ENCODE measurements around the gene TGM6. TPM values are rescaled to one million over a fixed set of nuclear protein-coding genes. Genes with fewer than 3 reads are reported as not detected.
A peak's percentile ranks its signal among the peaks of the same experiment; 100 is the strongest.

TGM6 gene
- total RNA-seq, 4 donors from 2014 or later = 0.65 TPM; not detected in 3

DNA sequence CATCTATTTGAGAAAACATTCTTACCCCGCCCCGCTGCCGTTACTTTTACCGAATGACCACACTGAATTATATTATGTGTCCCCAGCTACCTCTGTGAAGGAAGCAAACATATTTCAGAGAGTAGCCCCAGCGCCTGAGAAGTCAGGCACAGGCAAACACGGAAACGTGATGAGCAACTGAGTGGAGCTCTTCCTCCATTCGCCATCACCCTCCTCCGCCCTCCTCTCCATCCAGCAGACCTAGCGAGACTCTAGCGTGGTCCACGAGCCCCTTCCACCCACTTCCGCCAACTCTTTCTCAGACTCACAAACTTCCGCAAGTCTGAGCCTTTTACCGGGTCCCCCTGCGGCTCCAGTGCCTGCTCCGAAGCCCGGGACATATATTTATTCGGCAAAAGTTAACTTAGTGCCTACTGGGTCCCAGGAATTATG is 89.3 kb downstream of the TGM6 start:
- H3K4me3 ChIP-seq (ENCODE audit: low read depth, poor library complexity, severe bottlenecking) = peak overlapping the region; percentile 80
- TF ChIP-seq POLR2A (IDR thresholded peaks at IDR 0.05) = no peak
- TF ChIP-seq, protein P1, sequence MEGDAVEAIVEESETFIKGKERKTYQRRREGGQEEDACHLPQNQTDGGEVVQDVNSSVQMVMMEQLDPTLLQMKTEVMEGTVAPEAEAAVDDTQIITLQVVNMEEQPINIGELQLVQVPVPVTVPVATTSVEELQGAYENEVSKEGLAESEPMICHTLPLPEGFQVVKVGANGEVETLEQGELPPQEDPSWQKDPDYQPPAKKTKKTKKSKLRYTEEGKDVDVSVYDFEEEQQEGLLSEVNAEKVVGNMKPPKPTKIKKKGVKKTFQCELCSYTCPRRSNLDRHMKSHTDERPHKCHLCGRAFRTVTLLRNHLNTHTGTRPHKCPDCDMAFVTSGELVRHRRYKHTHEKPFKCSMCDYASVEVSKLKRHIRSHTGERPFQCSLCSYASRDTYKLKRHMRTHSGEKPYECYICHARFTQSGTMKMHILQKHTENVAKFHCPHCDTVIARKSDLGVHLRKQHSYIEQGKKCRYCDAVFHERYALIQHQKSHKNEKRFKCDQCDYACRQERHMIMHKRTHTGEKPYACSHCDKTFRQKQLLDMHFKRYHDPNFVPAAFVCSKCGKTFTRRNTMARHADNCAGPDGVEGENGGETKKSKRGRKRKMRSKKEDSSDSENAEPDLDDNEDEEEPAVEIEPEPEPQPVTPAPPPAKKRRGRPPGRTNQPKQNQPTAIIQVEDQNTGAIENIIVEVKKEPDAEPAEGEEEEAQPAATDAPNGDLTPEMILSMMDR (IDR thresholded peaks at IDR 0.05) = no peak
- peak; percentile 39 to 87 for DNase-seq (ENCODE audit: low spot score in 2 of 2)
- intact Hi-C loops (cut with DNase I; ENCODE audit: low total_unique reads) = no loop called here
- WGBS, 2 donors = 0 to 2% methylated on average over 19 of the region's 19 CpGs

DNA sequence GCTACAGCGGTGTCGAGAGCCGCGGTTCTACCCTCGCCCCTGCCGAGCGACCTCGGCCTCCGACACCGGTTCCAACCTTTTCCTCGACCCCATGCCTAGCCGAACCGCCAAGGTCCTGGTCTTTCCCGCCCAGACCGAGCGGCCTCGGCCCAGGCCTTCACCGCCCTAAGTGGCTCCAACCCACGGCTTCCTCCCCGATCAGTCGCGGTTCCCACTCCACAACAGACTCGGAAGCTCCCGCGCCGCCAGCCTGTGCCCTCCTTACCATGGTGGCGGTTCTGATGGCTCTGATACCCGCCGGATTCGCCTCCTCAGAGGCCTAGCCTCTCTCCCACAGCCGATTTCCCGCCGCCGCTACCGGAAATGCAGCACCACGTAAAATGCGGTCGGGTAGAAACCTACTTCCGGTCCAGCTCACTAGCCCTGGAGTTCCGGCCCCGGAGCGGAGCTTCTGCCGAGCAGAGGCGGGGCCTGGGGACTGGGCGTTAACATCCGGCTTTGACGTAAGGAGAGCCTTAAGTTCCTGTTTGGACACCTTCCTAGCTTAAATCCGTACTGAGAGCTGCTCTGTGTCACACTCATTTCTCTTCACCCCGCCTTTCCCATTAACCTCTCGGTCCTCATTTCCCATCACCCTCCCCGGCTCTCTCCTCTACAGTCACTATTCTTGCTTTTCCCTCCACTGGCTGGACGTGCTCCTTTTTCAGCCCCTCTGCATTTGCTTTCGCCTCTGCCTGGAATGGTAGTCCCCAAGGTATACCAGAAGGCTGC is 89.9 kb downstream of the TGM6 start, which contains the start of gene SNRPB:
Gene SNRPB, minus strand, starts transcription at position 367 of the 771 bp plus-strand sequence. Its CDS starts 99 bp downstream, at position 268.
- DNase-seq (ENCODE audit: low spot score in 2 of 2) = peak; percentile 97 to 99
- intact Hi-C loops (cut with DNase I; ENCODE audit: low total_unique reads) = no loop called here
- TF ChIP-seq, protein P1 (IDR thresholded peaks at IDR 0.05) = peak in 1 of 3 donors; percentile 5
- peak in 1 of 2 donors; percentile 42 for TF ChIP-seq POLR2A (IDR thresholded peaks at IDR 0.05)
- H3K4me3 ChIP-seq (ENCODE audit: low read depth, poor library complexity, severe bottlenecking) = peak within 1 kb of the TSS; percentile 80
- 1% methylated on average over 52 to 53 of the region's 53 CpGs for WGBS, 2 donors

DNA sequence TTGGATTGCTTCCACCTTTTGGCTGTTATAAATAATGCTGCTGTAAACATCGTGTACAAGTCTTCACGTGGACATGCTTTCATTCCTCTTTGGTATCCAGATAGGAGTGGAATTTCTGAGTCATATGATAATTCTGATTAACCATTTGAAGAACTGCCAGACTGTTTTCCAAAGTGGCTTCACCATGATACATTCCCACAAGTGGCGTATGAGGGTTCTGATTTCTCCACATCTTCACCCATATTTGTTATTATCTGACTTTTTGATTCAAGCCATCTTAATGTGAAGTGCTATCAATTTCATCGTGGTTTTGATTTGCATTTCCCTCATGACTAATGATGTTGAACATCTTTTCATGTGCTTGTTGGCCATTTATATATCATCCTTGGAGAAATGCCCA is 92.8 kb downstream of the TGM6 start:
- 30 to 38% methylated on average over 4 of the region's 4 CpGs for WGBS, 2 donors
- intact Hi-C loops (cut with DNase I; ENCODE audit: low total_unique reads) = no loop called here
- no peak overlapping the region for H3K4me3 ChIP-seq (ENCODE audit: low read depth, poor library complexity, severe bottlenecking)
- DNase-seq (ENCODE audit: low spot score in 2 of 2) = no peak
- TF ChIP-seq, protein P1 (IDR thresholded peaks at IDR 0.05) = no peak
- TF ChIP-seq POLR2A (IDR thresholded peaks at IDR 0.05) = no peak

DNA sequence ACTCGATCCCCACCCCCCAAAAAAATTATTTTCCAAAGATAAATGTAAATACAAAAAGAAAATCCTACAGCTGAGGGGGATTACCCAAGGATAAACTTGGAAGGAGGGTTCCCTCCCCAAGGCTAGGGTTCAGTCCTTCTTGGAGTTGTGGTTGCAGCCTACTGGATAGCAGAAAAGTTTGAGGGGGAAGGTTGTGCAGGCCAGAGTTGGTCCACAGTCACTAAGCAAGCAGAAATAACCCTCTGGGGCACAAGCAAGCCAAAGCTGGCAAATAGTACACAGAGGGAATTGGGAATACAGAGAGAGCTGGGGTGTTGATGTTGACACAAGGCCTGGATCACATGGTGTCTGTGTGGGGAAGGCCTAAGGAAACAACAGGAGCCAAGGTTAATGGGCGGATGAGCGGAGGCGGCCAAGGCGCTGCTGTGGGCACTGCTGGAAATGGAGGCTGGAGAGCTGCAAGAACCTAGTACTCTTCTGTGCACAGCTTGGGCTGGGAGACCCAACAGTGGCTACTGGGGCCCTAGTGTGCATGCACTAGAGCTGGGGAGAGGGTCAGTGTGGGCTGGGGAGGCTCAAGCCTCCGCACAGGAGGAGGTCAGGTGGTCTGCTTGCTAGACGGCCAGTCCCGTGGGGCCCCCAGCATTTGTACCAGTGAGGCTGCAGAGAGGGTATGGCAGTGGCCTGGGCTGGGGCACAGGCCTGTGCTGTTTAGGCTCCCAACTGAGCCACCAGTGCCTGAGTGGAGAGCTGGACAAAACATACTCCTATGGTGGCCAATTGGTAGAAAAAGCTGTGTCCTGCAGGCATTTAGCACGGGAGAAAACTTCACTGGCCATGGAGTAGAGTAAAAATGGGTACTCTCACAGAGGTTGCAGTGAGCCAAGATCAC is 95.4 kb downstream of the TGM6 start:
- intact Hi-C loops (cut with DNase I; ENCODE audit: low total_unique reads) = no loop called here
- no peak for DNase-seq (ENCODE audit: low spot score in 2 of 2)
- TF ChIP-seq, protein P1 (IDR thresholded peaks at IDR 0.05) = no peak
- no peak for TF ChIP-seq POLR2A (IDR thresholded peaks at IDR 0.05)
- 95 to 97% methylated on average over 9 of the region's 9 CpGs for WGBS, 2 donors
- no peak overlapping the region for H3K4me3 ChIP-seq (ENCODE audit: low read depth, poor library complexity, severe bottlenecking)

DNA sequence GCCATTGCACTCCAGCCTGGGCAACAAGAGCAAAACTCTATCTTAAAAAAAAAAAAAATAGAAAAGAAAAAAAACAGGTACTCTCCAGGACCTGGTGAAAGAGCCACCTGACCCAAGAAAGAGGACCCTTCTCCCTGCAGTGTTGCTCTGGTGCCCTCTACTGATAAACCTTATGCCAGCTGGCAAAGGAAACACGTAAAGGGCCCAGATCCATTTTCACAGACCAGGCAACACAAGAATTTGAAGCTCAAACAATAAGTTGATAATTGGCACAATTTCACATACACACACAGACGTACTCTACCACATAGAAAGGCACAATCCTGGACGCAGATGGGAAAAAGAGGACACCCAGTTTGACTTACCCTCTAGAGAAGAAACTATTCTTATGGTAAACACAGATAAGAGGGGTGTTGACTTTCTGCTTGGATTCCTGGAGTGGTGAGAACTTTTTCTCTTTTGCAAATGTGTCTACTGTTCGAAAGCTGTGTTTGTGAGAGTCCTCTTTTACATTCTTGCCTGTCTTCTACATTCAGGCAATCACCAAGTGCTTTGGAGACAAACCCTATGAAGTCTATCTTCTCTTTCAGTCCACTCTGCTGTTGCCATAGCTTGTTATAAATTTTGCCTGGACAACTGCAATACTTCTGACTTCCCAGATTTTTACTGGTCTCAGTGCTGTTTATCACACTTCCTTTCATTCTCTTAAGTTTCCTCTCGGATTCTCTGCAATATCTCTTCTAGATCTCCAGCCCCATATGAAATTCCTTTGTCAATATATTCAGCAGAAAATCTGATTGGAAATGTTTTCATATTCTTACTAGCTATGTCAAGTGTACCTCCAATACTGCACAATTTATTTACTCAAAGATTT is 96.3 kb downstream of the TGM6 start:
- DNase-seq (ENCODE audit: low spot score in 2 of 2) = no peak
- intact Hi-C loops (cut with DNase I; ENCODE audit: low total_unique reads) = no loop called here
- 90 to 94% methylated on average over 5 of the region's 5 CpGs for WGBS, 2 donors
- no peak for TF ChIP-seq POLR2A (IDR thresholded peaks at IDR 0.05)
- TF ChIP-seq, protein P1 (IDR thresholded peaks at IDR 0.05) = no peak
- H3K4me3 ChIP-seq (ENCODE audit: low read depth, poor library complexity, severe bottlenecking) = no peak overlapping the region

Data from lower leg skin (tissue), 4 donors.